ENCODE measurements around the gene STXBP1.

Gene STXBP1

DNA sequence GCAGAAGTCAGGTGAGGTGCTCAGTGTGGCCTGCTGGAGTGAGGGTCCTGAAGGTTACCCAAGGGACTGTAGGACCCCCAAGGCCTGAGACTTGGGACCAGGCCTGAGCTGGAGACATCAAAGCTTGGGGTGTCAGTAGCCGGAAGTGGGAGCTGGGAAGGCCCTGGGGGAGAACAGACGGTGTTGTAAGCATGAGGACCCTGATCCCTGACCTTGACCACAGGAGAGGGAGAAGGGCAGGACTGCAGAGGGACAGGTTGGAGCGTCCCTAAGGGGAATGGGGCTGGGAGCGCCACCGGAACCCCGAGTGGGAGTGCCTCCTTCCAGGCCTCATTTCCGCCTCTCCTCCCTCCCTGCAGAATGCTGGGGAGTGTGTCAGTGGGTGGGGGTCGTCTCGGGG lies 104.3 kb downstream of the STXBP1 start:
- no peak for FAIRE-seq

DNA sequence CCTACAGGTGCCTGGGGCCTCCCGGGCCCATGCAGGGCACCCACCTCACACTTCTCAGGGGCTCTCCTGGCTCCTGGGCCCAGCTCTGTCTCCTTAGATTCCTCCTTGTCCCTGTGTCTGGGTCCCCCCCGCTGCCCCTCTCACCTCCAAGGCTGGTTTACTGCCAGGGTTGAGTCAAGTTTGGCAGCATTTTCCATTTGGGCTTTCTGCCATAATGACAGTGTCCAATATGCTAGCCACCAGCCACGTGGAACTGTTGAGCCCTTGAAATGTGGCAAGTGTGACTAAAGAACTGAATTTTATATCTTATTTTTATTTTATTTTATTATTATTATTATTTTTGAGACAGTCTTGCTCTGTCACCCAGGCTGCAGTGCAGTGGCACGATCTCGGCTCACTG lies 105.7 kb downstream of the STXBP1 start:
- FAIRE-seq: no peak

DNA sequence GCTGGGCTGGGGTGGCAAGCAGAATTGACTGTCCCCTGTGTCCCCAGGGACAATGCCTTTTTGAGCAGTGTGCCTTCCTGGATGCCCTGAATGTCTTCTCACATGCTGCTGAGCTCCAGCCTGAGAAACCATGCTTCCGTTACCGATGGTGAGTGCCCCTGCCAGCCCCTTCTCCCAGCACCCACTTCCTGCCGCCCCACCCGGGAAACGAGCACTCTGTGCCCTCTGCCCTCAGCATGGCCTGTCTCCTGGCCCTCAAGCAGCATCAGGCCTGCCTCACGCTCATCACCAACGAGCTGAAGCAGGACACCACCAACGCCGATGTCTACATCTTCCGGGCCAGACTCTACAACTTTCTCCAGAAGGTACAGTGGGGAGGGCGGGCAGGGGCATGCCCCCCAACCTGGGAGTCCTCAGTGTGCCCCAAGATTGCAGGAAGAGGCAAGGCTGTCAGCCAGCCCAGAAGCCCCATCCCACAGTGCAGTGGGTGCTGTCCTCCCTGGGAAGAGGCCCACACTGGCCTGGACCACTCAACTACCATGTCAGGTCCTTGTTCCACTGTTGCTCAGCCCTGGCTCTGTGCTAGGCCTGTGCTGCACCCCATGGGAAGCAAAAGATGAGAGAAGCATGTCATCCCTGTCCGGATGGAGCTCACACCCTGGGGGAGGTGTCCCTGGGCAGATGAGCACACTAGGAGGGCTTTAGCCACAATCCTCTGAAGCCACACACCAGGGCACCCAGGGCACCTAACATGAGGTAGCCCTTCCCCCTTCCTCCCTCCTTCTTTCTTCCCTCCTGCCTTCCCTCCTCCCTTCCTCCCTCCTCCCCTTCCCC lies 108.2 kb downstream of the STXBP1 start:
- FAIRE-seq: no peak

DNA sequence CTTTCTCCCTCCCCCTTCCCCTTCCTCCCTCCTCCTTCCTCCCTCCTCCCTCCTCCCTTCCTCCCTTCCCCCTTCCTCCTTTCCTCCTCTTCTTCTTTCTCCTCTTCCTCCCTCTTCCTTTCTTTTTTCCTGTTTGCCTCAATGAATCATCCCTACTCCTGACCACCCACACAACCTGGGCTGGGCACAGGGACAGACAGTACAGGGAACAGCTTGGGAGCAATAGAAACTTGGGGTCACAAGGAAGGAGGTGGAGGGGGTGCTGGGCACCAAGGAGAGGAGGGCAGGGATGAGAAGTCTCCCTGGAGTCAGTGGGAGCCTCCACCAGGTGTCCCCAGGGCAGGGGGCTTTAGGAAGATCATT lies 108.8 kb downstream of the STXBP1 start:
- FAIRE-seq: no peak

DNA sequence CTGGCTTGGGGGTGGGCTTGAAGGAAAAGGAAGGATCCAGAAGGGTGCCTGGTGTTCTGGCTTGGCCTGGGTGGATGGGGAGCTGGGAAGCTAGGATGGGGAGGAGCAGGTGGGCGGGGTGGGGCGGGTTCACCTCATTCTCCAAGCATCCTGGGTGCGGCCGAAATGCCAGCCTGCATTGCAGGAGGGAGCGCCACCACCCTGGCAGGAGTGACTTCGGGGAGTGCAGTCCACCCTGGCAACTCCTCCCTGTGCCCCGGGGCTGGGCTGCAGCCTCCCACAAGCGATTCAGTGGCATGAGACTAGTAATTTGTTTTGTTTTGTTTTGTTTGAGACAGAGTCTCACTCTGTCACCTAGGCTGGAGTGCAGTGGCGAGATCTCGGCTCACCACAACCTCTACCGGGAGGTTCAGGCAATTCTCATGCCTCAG lies 109.3 kb downstream of the STXBP1 start:
- FAIRE-seq: no peak

DNA sequence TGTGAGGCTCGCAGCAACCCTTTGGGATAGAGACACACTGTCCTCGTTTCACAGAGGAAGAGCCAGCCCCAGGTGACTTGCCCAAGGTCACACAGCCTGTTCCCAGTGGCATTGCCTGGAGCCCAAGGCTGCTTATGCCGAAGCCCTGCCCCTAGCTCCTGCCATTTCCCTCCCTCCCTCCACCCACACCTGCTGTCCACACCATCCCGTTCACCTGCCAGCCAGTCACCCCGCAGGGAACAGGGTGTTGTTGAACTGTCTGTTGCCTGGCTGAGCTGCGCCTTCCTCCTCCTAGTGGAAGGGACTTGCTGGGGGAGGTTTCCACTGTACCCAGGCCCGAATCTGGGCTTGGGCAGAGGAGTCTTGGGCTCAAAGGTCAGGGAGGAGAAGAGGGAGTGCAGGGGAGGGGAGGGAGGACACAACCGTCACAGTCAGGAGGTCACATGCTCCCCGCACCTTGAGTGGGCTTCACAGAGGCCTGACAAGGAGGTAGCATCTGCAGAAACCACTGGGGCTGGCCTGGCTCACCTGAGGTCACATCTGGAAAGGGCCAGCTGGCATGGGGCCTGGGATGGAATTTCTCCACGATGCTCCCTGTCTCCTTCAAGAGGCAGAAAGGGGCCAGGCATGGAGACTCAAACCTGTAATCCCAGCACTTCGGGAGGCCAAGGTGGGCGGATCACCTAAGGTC lies 110.1 kb downstream of the STXBP1 start:
- FAIRE-seq: no peak

DNA sequence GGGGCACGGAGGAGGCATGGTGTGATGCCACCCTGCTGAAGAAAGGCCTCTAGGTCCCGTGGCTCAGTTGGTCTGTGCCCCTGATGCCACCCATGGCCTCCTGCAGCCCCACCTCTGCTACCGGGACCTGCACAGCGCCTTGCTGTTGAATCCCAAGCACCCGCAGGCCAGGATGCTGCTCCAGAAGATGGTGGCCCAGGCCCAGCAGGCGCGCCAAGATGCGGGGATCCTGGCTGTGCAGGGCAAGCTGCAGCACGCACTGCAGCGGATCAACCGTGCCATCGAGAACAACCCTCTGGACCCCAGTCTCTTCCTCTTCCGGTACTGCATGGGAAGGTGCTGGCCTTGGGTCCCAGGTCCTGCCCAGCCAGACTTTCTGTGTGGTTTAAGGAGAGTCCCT lies 110.9 kb downstream of the STXBP1 start:
- FAIRE-seq: no peak

DNA sequence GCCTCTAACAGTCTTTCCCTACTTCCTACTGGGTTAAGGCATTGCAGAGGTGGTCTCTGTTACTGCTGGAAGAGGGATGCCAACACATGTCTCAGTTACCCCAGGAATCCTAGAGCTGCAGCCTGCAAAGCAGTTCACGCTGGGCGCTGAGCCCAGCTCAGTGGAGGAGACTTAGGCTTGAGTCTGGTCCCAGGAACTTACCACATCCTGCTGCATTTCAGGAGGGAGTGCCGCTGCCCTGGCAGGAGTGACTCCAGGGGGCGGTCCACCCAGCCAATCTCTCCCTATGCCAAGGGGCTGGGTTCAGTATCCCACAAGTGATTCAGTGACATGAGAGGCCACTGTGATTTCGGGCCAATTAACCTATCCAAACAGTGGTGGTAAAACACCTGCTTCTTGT lies 111.4 kb downstream of the STXBP1 start:
- FAIRE-seq: no peak

DNA sequence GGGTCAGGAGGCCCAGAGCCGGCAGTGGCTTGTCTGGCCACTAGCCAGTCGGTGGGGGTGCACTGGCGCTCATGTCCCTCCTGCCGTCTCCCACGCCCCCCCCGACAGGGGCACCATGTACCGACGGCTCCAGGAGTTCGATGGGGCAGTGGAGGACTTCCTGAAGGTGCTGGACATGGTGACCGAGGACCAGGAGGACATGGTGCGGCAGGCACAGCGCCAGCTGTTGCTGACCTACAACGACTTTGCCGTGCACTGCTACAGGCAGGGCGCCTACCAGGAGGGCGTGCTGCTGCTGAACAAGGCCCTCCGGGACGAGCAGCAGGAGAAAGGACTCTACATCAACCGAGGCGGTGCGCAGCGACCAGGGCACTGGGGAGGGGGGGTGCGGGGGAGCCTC lies 111.9 kb downstream of the STXBP1 start:
- no peak for FAIRE-seq

DNA sequence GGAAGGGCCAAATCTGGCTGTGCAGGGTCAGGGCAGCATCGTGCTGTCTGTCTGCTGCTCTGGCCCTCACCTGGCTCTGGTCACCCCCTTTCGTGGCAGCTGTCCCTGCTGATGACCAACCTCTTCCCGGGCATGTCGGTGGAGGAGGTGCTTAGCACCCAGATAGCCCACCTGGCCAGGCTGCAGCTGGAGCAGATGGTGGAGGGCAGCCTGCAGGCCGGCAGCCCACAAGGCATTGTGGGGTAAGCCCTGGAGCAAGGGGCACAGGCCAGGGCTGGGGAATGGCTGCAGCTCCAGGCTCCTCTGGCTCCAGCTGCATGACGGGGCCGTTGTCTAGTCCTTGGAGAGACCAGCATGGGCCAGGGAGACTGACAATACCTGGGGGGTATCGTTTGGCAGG lies 114.8 kb downstream of the STXBP1 start:
- no peak for FAIRE-seq

DNA sequence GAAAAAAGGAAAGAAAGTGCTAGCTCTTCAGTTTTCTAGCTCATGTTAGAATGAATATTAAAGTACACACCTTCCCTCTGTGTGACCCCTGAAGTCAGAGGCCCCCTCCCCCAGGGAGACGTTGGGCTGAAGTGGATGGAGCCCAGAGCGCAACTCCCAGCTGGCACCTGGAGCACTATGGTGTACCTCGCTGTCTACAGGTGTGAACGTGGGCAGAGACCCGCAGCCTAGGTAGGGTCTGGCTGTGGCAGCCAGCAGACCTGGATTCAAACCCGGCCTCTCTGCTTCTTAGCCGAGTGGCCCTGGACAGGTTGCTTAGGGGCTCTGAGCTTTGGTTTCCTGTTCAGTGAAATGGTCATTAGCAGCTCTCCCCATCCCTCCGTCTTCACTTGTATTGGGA lies 116.7 kb downstream of the STXBP1 start:
- FAIRE-seq: no peak

DNA sequence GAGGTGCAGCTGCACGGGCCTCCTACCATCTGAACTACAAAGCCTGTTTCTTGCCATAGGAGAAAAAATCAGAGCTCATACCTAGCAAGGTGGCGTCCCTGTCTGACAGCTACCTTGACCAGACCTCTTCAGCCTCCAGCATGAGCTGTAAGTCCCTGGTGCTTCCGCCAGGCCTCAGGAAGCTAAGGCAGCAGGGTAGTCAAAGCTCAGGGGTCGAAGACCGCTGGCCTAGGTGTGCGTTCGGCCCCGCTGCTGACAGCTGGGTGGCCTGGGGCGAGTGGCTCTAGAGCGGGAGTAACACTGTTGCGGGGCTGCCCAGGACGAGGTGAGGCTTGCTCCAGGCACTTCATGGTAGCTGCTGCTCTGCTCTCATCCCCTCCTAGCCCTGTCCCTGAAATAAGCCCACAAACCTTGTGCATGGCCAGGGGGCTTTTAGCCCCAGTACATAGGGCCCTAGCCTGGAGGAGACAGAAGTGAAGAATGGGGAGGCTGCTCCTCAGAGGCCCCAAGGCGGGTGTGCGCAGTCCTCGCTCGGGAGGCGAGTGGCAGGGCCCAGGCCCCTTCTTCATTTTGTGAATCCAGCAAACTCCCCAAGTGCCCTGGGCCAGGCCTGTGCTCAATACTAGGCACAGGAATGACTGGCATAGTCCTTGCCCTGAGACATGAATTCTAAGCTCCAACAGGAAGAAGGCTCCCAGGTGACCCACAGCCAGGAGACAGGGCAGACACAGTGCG lies 117.6 kb downstream of the STXBP1 start:
- FAIRE-seq: no peak

DNA sequence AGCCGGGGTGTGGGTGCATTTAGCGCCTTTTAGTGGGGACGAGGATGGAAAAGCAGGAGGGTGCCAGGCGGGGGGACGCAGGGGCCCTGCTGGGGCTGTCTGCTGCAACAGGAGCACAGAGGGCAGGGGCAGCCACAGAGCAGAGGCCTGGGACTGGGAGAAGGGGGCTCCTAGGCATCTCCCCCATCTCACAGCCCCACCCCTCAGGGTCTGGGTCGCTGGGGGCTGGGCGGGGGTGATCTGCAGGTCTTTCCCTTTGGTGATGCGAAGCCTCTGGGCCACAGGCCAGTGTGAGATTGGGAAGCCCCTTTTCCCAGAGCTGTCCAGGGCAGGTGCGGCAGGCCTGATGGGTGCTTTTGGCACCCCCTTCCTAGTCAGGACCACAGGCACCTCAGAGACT lies 118.2 kb downstream of the STXBP1 start:
- FAIRE-seq: no peak

DNA sequence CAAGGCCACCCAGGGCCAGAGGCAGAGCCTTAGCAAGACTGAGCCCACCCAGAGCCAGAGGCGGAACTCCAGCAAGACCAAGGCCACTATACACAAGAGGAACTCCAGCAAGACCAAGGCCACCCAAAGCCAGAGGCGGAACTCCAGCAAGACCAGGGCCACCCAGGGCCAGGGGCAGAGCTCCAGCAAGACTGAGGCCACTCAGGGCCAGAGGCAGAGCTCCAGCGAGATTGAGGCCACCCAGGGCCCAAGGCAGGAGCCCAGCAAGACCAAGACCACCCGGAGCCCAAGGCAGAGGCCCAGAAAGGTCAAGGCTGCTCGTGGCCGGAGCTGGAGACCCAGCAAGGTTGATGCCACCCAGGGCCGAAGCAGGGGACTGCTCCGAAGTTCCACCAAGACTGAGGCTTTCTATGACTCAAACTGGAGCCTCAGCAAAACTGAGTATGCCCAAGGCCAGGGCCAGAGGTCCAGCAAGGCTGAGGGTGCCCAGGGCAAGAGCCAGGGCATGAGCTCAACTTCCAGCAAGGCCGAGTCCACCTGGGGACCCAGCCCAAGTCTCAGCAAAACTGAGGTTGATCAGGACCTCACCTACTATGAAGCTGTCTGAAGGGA lies 118.8 kb downstream of the STXBP1 start:
- FAIRE-seq: no peak

DNA sequence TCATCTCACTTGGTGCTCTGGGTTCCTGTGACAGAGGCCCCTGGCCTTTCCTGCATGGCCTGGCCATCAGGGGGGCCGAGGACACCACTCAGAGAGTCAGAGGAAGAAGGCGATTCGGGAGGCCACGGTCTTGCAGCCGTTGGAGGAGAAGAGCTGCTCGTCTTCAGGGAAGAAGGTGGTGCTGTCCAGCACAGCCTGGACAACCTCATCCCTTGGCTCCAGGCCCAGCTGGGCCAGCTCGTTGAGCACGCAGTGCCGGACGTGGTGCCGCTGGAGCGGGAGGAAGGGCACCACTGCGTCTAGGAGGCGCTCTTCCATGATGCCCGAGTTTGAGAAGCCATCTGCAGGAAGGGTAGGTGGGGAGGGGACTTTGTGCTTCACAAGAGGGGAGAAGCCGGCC lies 119.9 kb downstream of the STXBP1 start:
- no peak for FAIRE-seq

DNA sequence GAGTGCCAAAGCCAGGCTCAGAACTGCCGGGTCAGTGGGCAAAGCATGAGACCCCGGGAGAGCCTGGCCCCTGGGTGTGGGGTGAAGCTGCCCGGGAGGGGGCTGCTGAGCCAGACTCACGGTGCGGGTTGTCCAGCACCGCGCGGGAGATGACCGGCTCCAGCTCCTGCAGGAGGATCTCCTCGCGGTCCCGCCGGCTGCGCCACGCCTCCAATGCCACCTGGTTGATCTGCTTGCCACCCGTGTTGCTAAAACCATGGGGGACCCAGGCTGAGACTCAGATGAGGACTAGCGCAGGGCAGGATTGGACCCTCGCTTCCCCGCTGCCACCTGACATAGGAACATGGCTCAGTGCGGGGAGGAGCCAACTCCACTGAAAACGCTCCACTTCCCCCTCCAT lies 120.4 kb downstream of the STXBP1 start:
- FAIRE-seq: no peak

DNA sequence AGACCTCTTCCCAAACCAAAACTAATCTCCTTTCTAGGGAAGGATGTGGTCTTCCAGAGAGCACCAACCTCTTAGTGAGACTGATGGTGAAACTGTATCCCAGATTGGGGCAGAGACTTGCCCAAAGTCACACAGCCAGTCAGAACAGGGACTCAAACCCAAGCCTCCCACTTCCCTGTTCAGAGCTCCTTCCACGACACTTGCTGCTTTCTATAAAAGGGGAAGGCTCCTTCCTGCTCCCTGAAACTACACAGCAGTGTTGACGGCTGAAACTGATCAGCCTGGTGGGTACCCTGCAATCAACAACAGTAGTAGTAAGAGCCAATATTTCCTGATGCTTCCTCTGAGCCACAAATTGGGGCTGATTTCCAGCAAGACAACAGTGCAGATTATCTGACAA lies 121.5 kb downstream of the STXBP1 start:
- no peak for FAIRE-seq

DNA sequence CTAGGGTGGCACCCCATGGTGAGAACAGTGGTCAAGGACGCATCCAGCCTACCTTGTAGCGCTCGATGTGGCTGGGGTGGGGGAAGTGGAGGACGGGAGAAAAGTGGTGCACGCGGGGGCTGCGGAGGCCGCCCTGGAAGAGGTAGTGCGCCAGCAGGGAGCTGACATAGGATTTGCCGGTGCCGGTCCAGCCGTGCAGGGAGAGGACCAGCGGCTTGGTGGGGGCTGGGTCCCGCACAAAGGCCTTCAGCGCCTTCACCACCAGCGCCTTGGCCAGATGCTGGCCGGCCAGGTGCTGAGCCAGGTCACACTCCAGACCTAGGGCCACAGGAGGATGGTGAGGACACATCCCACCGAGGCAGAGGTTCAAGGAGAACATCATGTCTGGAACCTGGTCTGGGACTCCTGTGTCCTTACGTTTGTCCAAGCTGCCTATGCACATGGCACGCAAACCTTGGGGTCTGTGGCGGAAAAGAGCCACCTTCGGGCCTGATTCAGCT lies 122.2 kb downstream of the STXBP1 start:
- FAIRE-seq: no peak

DNA sequence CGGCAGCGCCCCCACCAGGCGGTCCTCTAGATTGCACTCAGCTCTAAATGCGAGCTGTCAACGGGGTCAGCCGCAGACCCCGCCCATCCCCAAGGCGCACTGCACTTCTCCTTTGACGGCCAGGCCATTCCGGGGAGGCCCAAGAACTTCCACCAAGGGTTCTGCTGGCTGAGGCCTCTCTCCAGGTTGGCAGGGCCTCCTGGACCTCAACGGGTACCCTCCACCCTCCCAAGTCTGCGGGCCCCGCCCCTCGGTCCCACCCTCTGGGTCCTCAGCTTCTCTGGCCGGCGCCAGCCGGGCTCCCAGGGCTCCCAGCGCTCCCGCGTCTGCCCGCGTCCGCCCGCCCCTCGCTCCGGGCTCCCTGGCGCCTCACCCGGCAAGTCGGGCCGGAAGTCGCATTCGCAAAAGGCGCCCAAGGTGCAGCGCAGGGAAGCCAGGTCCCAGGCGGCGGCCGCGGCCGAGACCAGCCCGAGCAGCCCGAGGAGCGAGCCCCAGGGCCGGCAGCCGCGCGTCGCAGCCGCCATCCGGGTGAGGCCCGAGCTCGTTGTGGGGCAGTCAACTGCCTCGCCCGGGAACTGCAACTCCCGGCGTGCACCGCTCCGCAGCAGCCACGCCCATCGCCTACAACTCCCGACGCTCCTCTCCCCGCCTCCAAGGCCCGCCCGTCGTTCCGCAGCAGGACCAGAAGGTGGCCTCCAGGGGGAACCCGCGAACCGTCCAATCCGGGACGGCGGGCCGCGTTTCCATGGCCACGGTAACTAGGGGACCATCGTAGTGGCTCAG lies 122.9 kb downstream of the STXBP1 start, which contains the start of gene TOR2A:
TSS of gene TOR2A (minus strand) at position 548 of the 783 bp plus-strand sequence. CDS start at position 524, 24 bp downstream.
- no peak for FAIRE-seq

DNA sequence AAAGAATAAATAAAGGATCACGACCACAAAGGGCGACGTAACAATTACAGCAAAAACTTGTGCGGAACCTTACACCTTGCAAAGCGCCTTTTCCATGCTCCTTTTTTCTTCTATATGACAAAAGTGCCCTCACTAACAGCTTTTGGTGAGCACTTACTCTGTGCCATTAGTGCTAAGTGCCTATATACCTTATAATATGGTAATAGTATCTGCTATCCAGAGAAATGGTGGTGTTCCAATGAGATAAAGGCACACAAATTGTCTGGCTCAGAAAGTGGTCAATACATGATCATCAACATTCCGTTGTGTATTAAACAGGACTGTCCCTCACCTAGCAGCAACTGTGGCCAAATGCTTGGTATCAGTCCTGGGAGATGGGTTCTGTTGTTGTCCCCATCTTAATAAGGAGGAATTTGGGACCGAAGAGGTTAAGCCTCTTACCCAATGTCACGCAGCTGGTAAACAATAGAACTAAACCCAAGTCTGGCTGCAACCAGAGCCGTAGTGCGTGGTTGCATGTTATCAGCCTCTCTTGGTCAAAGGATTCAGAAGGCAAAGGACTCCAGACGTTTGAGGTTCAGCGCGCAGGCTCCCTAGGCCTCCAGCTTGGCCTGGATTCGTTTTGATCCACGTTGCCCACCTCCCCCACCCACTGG lies 123.6 kb downstream of the STXBP1 start:
- FAIRE-seq: no peak

DNA sequence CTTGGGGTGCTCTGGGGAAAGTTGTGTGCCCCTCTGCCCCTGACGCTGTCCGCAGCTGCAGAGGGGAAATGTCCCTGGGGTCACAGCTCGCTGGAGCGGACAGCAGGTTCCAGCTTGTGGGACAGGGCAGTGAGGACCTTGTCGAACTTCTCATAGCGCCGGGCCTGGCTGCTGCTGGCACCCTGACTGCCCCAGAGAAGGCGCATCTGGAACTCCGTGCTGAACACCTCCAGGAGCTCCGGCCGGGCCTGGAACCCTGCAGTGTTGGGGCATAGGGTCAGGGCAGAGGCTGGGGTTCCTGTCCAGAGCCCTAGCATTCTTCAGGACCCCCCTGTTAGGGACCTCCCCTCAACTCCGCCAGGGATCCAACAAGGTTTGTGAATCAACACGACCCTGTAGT lies 126.6 kb downstream of the STXBP1 start:
- no peak for FAIRE-seq

Measured in colon (tissue), 2 donors.